PC-3 (cell line): Measurements from ENCODE around the gene MMP27. TPM values are rescaled to one million over a fixed set of nuclear protein-coding genes. Genes with fewer than 3 reads are reported as not detected.
A peak's percentile ranks its signal among the peaks of the same experiment; 100 is the strongest.

ENCODE experiments used
- ATAC-seq: fragments of 200-7000 bp; cut with Tn5 transposase; 2 replicates; pipeline ENCODE4 v1.9.1; 2020; ENCODE audit warnings: mild to moderate bottlenecking, moderate library complexity
- BruUV-seq: library from RNA; stranded (reverse); fragments of 400-500 nt; replicated peaks from 2 replicates; lab custom pipeline; 2021; lab: Mats Ljungman, UMichigan
- CTCF ChIA-PET: fragments of 300-600 bp; sonication (Branson Sonifier 250); formaldehyde crosslinking; loops from one replicate; lab custom pipeline; 2022; ENCODE audit warnings: antibody characterized with exemption; lab: Charles Lee
- POLR2A ChIA-PET: fragments of 300-600 bp; sonication (Branson Sonifier 250); formaldehyde crosslinking; loops from one replicate; lab custom pipeline; 2022; ENCODE audit warnings: antibody characterized with exemption; ENCODE audit not compliant: unreplicated experiment; lab: Charles Lee
- DNase-seq: peaks from one replicate; pipeline ENCODE4 v3.0.0-alpha.2; 2015
- H2AFZ ChIP-seq: fragments of 300-600 bp; sonication (generic); 2 replicates; pipeline ENCODE4 v1.6.0; 2016; ENCODE audit warnings: antibody characterized with exemption, low read length
- H3F3A ChIP-seq: fragments of 300-600 bp; sonication (generic); one replicate; pipeline ENCODE4 v1.6.0; 2017; ENCODE audit warnings: antibody characterized with exemption, low read length, control low read depth, mild to moderate bottlenecking; ENCODE audit not compliant: unreplicated experiment
- H3K27ac ChIP-seq: fragments of 300-600 bp; sonication (generic); 2 replicates; pipeline ENCODE4 v1.5.1; 2016; ENCODE audit warnings: mild to moderate bottlenecking, low read length
- H3K27me3 ChIP-seq: fragments of 300-600 bp; sonication (generic); 2 replicates; pipeline ENCODE4 v1.6.1; 2016; ENCODE audit warnings: low read length, mixed read lengths
- H3K36me3 ChIP-seq: fragments of 300-600 bp; sonication (generic); 2 replicates; pipeline ENCODE4 v1.6.1; 2016; ENCODE audit warnings: low read depth, mixed run types, low read length, mixed read lengths
- H3K4me1 ChIP-seq: fragments of 300-600 bp; sonication (generic); 2 replicates; pipeline ENCODE4 v1.5.1; 2016; ENCODE audit warnings: low read length; ENCODE audit not compliant: insufficient read depth
- H3K4me2 ChIP-seq: fragments of 300-600 bp; sonication (generic); 2 replicates; pipeline ENCODE4 v1.6.0; 2016; ENCODE audit warnings: low read length
- H3K4me3 ChIP-seq: fragments of 300-600 bp; sonication (generic); 2 replicates; pipeline ENCODE4 v1.5.1; 2016; ENCODE audit warnings: mild to moderate bottlenecking, low read length, mixed read lengths
- H3K79me2 ChIP-seq: fragments of 300-600 bp; sonication (generic); 2 replicates; pipeline ENCODE4 v1.6.1; 2017; ENCODE audit warnings: low read length, mixed read lengths
- H3K9ac ChIP-seq: fragments of 300-600 bp; sonication (generic); 2 replicates; pipeline ENCODE4 v1.6.0; 2016; ENCODE audit warnings: mild to moderate bottlenecking, low read length
- H3K9me2 ChIP-seq: fragments of 300-600 bp; sonication (generic); replicated peaks from 2 replicates; pipeline ENCODE4 v1.6.1; 2016; ENCODE audit warnings: mixed run types, low read length, mixed read lengths
- H3K9me3 ChIP-seq: fragments of 300-600 bp; sonication (generic); 2 replicates; pipeline ENCODE4 v1.6.1; 2016; ENCODE audit warnings: low read length, mixed read lengths
- H4K20me1 ChIP-seq: fragments of 300-600 bp; sonication (generic); 2 replicates; pipeline ENCODE4 v1.6.1; 2016; ENCODE audit warnings: low read length, mixed read lengths
- EZH2 ChIP-seq: fragments of 300-600 bp; sonication (generic); IDR thresholded peaks from one replicate; pipeline ENCODE4 v1.6.1; 2017; ENCODE audit warnings: antibody characterized with exemption, mild to moderate bottlenecking, low read length; ENCODE audit not compliant: unreplicated experiment
- EZH2phosphoT487 ChIP-seq: fragments of 300-600 bp; sonication (generic); IDR thresholded peaks from 2 replicates; pipeline ENCODE4 v1.6.1; 2018; ENCODE audit warnings: mild to moderate bottlenecking, antibody characterized with exemption, low read length, borderline replicate concordance
- intact Hi-C: fragments of 100-400 bp; cut with micrococcal nuclease; formaldehyde crosslinking; loops from 2 replicates; pipeline ENCODE4 v1.9.0; 2023
- total RNA-seq: library from RNA; depleted of rRNA; stranded (reverse); fragments of >200 nt; gene quantifications from 2 replicates; pipeline ENCODE4 v1.2.3, GENCODE V29; 2014
- TF ChIP-seq, protein P1 (sequence below): fragments of 300-600 bp; sonication (generic); conservative IDR thresholded peaks from 2 replicates; pipeline ENCODE4 v1.5.1; 2017; ENCODE audit warnings: antibody characterized with exemption, low read depth, mild to moderate bottlenecking, low read length

Gene MMP27
- total RNA-seq, 1 experiment from 2014 or later: not detected

DNA sequence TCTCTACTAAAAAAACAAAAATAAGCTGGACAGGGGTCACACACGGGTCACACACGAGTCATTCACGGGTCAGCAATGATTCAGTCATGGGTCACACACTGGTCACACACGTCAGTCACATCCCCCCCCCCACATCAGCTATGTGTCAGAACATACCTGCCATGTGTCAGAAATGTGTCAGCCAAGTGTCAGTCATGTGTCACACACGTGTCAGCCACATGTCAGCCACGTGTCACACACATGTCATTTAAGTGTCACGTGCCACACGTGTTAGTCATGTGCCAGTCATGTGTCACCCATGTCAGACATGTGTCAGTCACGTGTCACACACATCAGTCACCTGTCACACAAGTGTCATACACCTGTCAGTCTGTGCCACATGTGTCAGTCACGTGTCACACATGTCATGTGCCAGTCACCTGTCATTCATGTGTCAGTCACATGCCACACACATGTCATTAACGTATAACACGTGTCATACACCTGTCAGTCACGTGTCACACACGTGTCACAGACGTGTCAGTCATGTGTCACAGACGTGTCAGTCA lies 51.8 kb downstream of the MMP27 start:
- no peaks in the 10 kb centered on the region for H4K20me1 ChIP-seq
- no peak overlapping the region for H3K4me3 ChIP-seq
- TF ChIP-seq EZH2phosphoT487: peak; percentile 77
- no peak for TF ChIP-seq EZH2
- TF ChIP-seq, protein P1, sequence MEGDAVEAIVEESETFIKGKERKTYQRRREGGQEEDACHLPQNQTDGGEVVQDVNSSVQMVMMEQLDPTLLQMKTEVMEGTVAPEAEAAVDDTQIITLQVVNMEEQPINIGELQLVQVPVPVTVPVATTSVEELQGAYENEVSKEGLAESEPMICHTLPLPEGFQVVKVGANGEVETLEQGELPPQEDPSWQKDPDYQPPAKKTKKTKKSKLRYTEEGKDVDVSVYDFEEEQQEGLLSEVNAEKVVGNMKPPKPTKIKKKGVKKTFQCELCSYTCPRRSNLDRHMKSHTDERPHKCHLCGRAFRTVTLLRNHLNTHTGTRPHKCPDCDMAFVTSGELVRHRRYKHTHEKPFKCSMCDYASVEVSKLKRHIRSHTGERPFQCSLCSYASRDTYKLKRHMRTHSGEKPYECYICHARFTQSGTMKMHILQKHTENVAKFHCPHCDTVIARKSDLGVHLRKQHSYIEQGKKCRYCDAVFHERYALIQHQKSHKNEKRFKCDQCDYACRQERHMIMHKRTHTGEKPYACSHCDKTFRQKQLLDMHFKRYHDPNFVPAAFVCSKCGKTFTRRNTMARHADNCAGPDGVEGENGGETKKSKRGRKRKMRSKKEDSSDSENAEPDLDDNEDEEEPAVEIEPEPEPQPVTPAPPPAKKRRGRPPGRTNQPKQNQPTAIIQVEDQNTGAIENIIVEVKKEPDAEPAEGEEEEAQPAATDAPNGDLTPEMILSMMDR: no peak
- BruUV-seq: no TSS peak
- no peak overlapping the region for H3K27ac ChIP-seq
- DNase-seq (peak; percentile 41), ATAC-seq (no peak)
- intact Hi-C loops: no loop called here
- H3K4me2 ChIP-seq: no peak overlapping the region
- H3K9ac ChIP-seq: no peak overlapping the region
- POLR2A ChIA-PET: no interaction called here
- H3K27me3 ChIP-seq: 0 out of 2 replicates have a peak, but pooled peaks cover under 1% of the 10 kb centered on the region
- H3K36me3 ChIP-seq: no peaks in the 10 kb centered on the region
- H2AFZ ChIP-seq: no peak overlapping the region
- H3K9me2 ChIP-seq: no peaks in the 10 kb centered on the region
- H3F3A ChIP-seq: no peaks in the 10 kb centered on the region
- no peaks in the 10 kb centered on the region for H3K9me3 ChIP-seq
- CTCF ChIA-PET: no interaction called here
- no peaks in the 10 kb centered on the region for H3K79me2 ChIP-seq
- H3K4me1 ChIP-seq: no peaks in the 10 kb centered on the region

DNA sequence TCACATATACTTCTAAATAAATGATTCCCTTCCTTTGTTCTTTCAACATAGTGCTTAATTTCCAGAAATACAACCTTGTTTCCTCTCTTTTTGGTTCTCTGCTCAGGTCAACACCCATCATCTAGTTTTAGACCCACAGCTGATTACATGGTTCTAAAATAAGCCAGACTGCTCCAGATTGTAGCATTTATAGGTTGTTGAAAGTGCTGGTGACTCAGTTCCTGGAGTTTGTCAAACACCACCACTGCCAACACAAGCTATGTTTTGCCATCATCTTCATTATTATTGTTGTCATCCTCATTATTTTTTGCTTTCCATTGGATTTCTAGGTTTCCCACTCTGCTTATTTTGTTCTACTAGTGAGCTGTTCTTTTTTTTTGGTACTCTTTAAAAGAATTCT lies 58.1 kb downstream of the MMP27 start:
- TF ChIP-seq, protein P1: no peak
- TF ChIP-seq EZH2 (no peak), EZH2phosphoT487 (no peak)
- no peaks in the 10 kb centered on the region for H3F3A ChIP-seq
- H3K9me2 ChIP-seq: no peaks in the 10 kb centered on the region
- ChIA-PET POLR2A (no interaction called here), CTCF (interaction anchor here (0.5 to 1.5 kb wide), 2 partner anchors 19 to 151 kb away, joined by 3 to 4 read pairs; partner anchors contain the start of gene MMP1)
- DNase-seq: peak; percentile 17
- intact Hi-C loops: no loop called here
- no peaks in the 10 kb centered on the region for H3K9me3 ChIP-seq
- H3K79me2 ChIP-seq: no peaks in the 10 kb centered on the region
- no peak overlapping the region for H3K4me2 ChIP-seq
- no peaks in the 10 kb centered on the region for H4K20me1 ChIP-seq
- no peak overlapping the region for H2AFZ ChIP-seq
- ATAC-seq: peak; percentile 43; the same call in 1 of the 2 replicates
- no TSS peak for BruUV-seq
- H3K9ac ChIP-seq: no peak overlapping the region
- no peaks in the 10 kb centered on the region for H3K27me3 ChIP-seq
- H3K36me3 ChIP-seq: no peaks in the 10 kb centered on the region
- no peaks in the 10 kb centered on the region for H3K4me1 ChIP-seq
- no peak overlapping the region for H3K27ac ChIP-seq
- no peak overlapping the region for H3K4me3 ChIP-seq

DNA sequence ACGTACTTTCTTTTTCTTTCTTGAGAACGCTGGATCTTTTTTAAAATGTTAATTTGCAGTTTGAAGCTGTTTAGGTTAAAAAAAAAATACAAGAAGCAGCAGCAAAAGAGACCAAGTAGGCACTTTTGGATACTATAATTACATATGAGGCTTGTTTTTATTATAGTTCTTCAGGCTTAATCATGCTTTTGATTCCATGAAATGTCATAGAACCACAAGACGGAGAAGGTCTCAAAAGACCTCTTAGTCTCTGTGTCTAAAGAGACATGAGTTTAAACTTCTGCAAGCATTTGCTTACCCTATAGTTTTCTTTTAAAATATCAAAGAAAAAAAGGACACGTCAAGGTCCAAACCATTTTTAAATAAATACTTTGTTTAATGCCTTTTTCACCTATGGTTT lies 61.6 kb downstream of the MMP27 start:
- BruUV-seq: no TSS peak
- TF ChIP-seq EZH2phosphoT487 (no peak), EZH2 (no peak)
- TF ChIP-seq, protein P1: no peak
- Histone ChIP-seq H3K9me3 (no peaks in the 10 kb centered on the region), H3K4me1 (no peaks in the 10 kb centered on the region), H3K4me2 (no peak overlapping the region), H3K27me3 (no peaks in the 10 kb centered on the region), H3K9me2 (no peaks in the 10 kb centered on the region), H3K27ac (no peak overlapping the region), H2AFZ (no peak overlapping the region), H3K36me3 (no peaks in the 10 kb centered on the region), H3K9ac (no peak overlapping the region), H3F3A (no peaks in the 10 kb centered on the region), H3K79me2 (no peaks in the 10 kb centered on the region), H3K4me3 (no peak overlapping the region), H4K20me1 (no peaks in the 10 kb centered on the region)
- intact Hi-C loops: no loop called here
- POLR2A ChIA-PET: no interaction called here
- ATAC-seq (no peak), DNase-seq (no peak)
- CTCF ChIA-PET: no interaction called here
